OCI-M2 (cell line): ENCODE measurements around the gene SACM1L.

Source experiments
- DNase-seq: peaks from one replicate; lab custom pipeline; 2025; ENCODE audit not compliant: unreplicated experiment; lab: John Stamatoyannopoulos, UW

The SACM1L gene, protein sequence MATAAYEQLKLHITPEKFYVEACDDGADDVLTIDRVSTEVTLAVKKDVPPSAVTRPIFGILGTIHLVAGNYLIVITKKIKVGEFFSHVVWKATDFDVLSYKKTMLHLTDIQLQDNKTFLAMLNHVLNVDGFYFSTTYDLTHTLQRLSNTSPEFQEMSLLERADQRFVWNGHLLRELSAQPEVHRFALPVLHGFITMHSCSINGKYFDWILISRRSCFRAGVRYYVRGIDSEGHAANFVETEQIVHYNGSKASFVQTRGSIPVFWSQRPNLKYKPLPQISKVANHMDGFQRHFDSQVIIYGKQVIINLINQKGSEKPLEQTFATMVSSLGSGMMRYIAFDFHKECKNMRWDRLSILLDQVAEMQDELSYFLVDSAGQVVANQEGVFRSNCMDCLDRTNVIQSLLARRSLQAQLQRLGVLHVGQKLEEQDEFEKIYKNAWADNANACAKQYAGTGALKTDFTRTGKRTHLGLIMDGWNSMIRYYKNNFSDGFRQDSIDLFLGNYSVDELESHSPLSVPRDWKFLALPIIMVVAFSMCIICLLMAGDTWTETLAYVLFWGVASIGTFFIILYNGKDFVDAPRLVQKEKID

GRCh38 chr3:45688882-45689786 is at the start of gene SACM1L:
Gene SACM1L (plus strand): TSS chr3:45689396. CDS start chr3:45689466, 70 bp downstream.
- DNase-seq: peak; percentile 88

- DNase-seq: peak; percentile 34
Measured at GRCh38 chr3:45640091-45640507, 49.1 kb upstream of the SACM1L start.

DNA sequence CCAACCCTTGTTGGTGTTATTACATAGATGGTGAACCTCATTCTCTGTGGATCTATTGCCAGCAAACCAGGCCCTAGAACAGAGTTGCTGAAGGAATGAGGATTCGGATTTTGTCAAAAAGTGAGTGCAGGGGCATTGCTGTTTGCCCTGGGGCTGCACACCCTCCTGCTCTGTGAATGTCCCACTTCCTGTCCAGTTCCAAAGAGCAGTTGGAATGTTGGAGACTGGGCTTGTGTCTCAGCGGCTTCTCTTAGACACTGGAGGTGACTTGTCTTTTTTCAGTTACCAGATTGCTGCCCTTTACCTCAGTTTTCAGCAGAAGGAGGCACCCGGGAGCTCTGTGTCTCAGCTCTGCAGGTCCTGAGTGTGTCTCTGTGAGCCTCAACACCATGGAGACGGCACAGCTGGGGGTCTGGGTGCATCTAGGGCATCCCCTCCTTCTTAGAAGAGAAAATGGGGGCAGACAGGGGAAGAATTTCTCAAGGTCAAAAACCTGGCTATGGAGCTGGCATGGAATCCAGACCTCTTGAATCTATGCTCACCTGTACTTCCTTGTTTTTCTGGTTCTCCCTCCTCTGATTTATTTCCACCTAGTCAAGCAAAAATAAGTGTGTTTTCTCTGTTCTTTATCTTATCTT is 48.4 kb upstream of the SACM1L start:
- no peak for DNase-seq

DNA sequence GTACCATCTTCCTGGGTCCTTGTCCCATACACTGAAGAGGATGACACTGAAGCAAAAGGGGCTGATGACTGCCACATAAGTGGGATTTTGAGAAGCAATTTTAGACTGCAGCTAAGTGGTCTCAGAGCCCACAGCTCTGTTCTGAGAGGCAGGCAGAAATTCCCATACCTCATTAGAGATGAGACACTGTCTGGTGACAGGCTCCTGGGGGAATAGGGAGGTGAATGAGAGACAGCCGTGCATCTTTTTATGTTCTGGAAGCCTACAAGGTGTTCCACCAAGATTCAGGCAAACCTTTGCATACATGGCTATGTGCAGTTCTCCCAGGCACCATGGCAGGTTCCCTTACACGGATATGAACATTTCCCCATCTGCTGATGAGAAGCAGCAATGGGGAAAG is 47.4 kb upstream of the SACM1L start:
- DNase-seq: no peak

DNA sequence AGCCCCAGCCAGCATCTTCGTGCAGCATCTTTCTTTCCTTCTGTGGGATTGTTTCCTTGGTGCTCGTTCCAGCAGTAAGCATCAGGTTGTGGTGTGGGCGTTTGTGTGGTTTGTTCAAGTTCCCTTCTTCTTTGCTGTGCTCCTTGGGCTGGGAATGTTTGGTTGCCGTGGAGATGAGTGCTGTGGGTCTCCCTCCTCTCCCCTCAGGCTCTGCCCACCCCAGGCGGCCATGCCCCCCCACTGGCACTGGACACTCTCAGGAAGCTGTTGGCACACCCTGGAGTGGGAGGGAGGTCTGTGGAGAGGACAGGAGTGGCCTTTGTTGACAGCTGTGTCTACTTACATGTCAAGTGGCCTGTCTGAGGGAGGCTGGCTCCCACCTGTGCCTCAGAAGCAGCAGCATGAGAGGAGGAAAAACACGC is 46.5 kb upstream of the SACM1L start:
- no peak for DNase-seq

DNA sequence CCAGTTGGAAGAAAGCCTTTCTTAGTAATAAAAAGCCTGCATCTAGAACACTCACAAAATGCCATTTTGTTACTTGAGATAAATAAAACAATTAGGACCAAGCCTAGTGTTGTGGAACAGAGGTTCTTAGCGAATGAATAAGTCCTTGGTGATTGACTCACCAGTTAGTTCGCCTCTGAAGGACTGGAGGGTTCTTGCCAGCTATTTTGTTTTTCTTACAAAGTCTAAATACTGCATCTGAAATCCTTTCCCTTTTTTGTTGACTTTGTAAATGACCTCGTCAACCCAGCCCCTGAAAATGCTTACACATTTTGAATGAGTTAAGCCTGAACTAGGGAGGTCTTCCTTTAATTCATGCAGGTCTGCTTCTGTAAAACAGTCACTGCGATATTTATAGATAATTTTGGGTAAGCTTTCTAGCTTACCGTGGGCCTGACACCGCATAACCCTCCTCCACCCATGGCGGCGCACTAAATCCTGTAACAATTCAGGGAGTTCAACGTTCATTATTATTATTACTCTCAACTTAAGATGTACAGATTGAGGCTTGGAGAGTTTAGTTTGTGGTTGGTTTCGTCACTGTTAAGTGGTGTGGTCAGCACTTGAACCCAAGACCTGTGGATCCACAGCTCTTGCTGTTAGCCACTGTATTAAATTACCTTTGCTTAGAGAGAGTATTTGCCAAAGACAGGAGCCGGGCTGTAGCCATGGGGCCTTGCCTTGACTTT is 45.0 kb upstream of the SACM1L start:
- no peak for DNase-seq

DNA sequence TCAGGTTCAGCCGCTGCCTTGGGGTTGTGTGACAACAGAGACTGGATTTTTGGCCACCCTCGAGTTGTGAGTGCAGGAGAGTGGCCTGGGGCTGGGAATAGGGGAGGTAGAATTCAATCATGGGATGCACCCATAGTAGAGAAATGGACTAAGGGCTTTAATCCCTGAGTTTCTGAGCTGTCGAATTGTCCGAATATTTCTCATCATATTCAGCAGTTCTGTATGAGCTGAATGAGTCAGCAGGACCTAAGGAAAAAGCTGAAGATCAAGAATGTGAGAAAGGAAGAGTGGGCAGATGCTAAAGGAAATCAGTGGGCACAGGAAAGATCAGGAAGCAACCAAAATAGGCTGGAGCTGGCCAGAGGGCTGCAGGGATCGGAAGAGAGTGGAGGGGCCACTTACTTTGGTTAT is 44.4 kb upstream of the SACM1L start:
- DNase-seq: no peak

DNA sequence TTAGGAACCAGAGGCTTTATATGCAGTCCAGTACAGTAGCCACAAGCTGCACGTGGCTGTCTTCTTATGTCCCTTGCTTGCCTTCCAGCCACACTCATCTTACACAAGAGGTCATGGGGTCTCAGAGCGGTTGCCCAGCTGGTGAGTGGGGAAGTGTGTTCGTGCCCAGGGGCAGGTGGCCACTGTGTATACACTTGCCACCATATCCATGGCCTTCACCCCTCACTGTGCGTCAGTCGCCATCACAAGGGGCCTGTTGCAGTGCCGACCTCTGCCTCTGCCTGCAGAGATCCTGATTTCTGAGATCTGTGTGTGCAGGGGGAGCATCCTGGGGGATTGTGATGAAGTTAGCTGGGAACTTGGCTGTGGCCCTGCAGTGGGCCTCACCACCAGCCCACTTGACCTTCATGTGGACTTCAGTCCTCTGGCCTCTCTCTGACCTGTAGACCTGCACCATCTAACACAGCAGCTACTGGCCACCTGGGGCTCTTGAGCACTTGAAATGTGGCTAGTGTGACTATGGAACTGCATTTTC is 43.1 kb upstream of the SACM1L start:
- no peak for DNase-seq

DNA sequence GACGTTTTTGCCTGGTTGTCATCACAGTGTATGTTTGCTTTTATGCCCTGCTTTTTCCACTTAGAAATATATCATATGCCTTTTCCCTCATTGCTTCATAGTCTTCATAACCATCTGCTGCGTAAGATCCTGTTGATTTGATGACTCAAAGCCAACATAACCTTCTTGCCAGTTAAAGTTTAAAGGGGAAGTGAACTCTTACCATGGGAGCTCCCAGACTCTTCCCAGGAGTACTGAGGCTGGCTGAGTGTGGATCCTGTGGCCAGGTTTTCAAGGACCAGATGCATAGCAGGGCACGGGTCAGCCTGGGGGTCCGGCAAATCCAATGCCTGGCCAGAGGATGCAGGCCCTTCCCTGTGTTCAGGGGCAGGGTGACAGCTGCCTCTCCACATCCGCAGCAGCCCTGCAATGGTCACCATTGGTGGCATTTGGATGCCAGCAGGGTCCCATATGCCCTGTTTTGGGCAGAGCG is 42.0 kb upstream of the SACM1L start:
- DNase-seq: no peak

DNA sequence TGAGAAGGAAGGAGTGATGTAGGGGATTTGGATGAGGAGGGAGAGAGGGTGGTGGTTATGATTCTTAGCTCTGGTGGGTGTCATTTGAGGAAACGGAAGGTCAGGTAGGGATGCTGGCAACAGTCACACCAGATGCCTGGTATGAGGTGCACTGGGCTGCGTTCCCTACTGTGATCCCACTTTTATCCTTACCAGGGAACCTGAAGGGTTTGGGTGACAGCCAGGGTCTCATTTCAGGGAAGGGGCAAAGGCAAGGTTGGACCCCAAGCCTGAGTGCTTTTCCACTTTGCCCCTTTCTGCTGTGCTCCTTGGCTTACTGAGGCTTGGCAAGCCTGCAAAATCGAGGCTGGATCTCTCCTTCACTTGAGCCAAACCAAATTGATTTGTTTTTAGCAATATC is 36.0 kb upstream of the SACM1L start:
- DNase-seq: no peak

GRCh38 chr3:45654397-45654944 is 34.7 kb upstream of the SACM1L start:
- no peak for DNase-seq

DNA sequence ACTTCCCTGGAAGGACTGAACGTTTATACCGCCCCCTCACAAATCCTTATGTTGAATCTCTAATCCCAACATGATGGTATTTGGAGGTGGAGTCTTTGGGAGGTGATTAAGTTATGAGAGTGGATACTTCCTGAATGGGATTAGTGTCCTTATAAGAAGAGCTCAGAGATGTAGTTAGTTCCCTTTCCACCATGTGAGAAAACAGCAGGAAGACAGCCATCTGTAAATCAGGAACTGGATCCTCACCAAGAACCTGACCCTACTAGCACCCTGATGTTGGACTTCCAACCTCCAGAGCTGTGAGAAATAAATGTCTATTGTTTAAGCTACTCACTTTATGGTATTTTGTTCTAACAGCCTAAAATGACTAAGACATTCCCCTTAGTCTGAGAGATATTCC is 33.3 kb upstream of the SACM1L start:
- no peak for DNase-seq

GRCh38 chr3:45656575-45657363 is 32.4 kb upstream of the SACM1L start:
- DNase-seq: peak; percentile 30

DNA sequence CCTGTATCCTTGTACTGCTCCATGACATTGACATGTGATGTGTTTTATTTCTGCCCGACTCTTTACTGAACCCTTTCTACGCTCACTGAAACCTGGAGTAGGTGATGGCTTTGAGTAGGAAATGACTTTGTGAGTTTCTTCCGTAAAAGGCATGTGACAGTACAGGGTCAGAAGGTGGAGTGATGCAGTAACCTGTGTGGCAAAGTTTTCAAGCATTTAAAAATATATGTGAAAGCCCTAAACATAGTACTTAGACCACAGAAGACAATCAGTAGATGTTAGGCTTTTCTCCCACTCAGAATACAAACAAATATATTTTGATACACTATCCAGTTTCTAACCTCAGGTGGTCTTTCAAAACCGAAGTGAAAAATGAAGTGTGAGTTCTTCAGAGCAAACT is 31.3 kb upstream of the SACM1L start:
- DNase-seq: no peak

DNA sequence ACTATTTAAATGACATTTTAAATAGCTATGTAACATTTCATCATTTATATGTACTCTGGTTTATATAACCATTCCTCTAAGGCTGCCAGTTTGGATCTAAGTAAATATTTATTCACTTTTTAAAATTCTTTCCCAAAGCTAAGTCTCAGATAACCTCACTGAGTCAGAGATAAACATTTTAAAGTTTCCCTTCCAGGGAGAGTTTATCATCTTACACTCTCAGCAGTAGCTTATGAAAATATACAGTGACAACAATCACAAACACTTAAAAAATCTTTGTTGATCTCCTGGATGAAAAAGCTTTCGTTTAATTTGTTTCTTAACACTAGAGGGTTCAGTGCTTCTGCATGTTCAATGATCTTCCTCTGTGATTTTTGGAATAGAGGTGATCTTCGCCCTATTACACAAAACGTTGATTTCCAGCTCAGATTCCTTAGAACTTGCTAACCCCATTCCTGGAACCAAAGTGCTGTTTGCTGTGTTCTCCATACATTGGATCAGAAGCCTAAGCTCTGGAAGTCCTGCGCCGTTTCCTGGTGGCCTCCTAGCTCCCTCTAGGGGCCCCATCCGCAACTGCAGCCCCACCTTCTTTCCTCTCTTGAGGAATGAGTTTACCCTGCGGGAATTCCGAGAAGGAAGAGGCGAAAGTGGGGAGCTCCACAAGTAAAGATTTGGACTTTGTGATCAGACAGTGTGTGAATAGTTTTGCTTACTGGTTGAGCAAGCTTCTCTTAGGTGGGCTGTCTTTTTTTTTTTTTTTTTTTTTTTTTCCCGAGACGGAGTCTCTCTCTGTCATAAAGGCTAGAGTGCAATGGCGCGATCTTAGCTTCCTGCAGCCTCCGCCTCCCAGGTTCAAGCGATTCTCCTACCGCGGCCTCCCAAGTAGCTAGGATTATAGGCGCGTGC is 29.3 kb upstream of the SACM1L start:
- no peak for DNase-seq

- DNase-seq: no peak
Measured at GRCh38 chr3:45660567-45660901, 28.7 kb upstream of the SACM1L start.

GRCh38 chr3:45664578-45664977 is 24.6 kb upstream of the SACM1L start:
- no peak for DNase-seq

GRCh38 chr3:45665101-45665572 is 24.1 kb upstream of the SACM1L start:
- DNase-seq: no peak
